GM18951 (cell line): ENCODE measurements around the gene PHKG1.
"Not testable (repeated sequence)": the region's sequence is repeated elsewhere in the genome, so short reads cannot be mapped to it uniquely, and the experiment has no call there.

Source experiments
- POLR2A ChIP-seq: IDR thresholded peaks from 4 replicates; pipeline ENCODE4 v1.6.1; 2011; ENCODE audit warnings: mild to moderate bottlenecking; ENCODE audit not compliant: insufficient read length, insufficient read depth; ENCODE audit errors: extremely low read depth
- in situ Hi-C: fragments of 300-500 bp; cut with MboI; formaldehyde crosslinking; loops from one replicate; pipeline ENCODE4 v1.12.0; 2022; ENCODE audit warnings: low sequenced_read_pairs, mixed read lengths, inconsistent platforms; ENCODE audit not compliant: unreplicated experiment

Gene PHKG1

DNA sequence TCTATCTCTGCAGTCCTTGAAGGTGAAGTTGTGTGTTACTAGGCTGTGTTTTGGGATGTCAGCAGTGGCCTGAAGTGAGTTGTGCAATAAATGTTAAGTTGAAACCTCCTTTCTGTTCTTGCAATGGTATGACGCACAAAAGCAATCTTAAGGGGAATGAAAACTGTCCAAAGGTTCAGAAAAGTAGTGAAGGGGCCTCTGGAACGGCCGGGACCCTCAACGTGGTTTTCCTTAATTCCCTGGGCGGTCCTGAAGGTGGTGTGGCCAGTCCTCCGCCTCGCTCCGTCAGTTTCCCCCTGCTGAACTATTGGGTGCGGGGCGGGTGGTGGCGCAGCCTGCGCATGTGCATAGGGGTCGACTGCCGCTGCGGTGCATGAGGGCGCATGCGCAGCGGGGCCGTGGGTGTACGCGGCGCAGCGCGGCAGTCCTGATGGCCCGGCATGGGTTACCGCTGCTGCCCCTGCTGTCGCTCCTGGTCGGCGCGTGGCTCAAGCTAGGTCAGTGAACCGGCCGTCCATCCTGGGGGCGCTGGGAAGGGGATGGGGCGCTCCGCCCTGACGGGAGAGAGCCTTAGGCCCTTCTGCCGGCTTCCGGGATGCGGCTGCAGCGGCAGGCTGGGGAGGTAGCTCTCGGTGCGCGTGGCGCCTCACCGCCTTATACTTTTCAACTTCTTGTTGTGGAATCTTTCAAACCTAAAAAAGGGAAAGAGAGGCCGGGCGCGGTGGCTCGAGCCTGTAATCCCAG lies 28.7 kb downstream of the PHKG1 start, which contains the start of gene SUMF2:
SUMF2 (plus strand) TSS at position 405 of the 744 bp plus-strand sequence; CDS start at position 431, 26 bp downstream.
- TF ChIP-seq POLR2A: peak; percentile 97
- in situ Hi-C loops: no loop called here

DNA sequence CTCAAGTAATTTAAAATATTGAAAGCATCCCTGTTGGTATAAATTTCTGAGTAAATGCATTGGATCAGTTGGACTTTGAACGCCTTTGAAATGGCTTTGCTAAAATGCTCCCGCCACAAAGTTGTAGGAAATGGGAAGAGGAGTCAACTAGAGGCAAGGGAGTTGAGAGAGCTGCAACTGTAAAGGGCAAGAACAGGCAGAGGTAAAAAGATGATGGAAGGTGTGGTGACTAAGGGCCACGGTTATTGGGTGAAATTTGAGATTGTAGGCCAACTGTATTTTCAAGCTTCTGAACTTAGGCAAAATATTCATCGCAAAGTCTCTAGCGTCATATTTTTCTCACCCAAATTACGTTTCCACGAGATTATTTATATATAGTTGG lies 29.3 kb downstream of the PHKG1 start:
- no peak for TF ChIP-seq POLR2A
- in situ Hi-C loops: no loop called here

DNA sequence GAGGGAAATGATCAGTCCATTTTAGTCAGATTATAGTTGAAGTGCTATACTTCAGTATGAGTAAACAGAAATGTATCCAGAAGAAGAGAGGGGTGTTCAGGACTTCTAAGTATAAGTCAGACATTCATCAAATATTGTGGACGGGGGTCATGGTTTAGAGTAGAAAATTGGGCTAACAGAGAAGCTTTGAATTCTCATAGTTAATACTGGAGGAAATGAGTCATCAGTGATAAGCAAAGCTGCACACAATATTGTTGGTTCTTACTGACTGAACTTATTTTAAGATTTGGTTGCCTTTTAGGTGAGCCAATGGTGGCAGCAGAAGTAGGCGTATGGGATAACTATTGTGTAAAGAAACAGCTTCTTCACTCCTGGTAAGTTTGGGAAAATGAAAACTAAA lies 30.4 kb downstream of the PHKG1 start:
- TF ChIP-seq POLR2A: no peak
- in situ Hi-C loops: no loop called here

DNA sequence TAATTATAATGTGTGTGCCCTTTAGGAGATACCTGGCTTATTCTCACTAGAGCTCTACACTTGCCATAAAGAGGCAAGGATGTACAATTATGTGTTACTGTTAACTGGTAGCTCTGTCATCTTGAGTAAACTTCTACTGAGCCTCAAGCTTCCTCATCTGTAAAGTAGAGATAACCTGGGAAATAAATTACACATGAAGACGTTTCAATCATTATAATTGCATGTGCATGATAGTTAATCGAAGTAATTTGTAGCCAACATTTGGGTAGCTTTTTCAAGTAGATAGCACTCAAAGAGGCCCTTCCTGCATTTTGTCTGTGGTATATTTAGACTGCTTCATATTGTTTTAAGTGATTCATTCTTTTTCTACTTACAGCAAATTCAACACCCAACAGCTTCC lies 38.8 kb downstream of the PHKG1 start:
- no peak for TF ChIP-seq POLR2A
- in situ Hi-C loops: no loop called here

DNA sequence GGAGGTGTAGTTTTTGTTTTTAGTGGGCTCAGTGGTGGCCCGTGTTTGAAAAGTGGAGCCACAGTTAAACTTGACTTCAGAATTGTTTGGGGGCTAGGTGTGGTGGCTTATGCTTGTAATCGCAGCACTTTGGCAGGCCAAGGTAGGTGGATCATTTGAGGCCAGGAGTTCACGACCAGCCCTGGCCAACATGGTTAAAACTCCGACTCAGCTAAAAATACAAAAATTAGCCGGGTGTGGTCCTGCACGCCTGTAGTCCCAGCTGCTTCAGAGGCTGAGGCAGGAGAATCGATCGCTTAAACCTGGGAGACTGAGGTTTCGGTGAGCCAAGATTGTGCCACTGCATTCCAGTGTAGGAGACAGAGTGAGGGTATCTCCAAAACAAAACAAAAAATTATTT lies 39.4 kb downstream of the PHKG1 start:
- no peak for TF ChIP-seq POLR2A

DNA sequence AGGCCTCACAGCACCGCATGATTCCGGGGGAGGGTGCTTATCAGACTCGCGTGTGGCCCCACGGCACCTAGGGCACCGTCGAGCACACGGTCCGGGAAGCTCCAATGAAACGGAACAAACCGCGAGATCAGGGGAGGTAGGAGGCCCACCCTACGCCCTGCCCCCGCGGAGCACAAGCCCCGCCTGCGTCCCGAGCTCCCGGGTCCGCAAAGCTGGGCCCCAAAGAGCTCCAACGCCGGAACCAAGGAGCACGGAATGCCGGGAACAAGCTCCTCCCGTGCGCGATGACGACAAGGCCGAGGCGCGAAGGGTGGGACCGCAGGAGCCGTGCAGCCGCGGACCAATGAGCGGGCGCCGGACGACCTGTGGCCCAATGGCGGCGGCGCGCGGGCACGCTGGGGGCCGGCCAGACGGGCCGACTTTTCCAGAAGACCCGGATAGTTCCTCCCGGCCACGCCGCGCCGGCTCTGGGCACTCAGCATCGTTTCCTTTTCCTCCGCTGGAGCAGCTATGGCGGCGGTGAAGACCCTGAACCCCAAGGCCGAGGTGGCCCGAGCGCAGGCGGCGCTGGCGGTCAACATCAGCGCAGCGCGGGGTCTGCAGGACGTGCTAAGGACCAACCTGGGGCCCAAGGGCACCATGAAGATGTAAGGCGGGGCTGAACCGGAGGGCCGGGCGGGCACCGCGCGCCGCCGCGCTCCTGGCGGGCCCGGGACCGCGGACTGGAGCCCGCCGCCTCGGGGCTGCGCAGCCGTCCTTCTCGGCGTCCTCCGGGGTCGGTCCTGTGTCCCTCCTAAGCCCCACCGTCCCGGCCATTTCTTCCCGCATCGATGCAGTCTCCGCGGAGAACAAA lies 41.2 kb downstream of the PHKG1 start, which contains the start of the genes CCT6A and PSPH:
CCT6A (plus strand) TSS at position 427 of the 853 bp plus-strand sequence; CDS start at position 511, 84 bp downstream.
PSPH (minus strand) TSS at position 106 of the 853 bp plus-strand sequence. CDS start 30,232 bp downstream, outside the sequence.
- TF ChIP-seq POLR2A: peak; percentile 95
- in situ Hi-C loops: no loop called here

More for the DNA sequence above, 39.4 kb downstream of the PHKG1 start:
- in situ Hi-C loops: no loop called here

DNA sequence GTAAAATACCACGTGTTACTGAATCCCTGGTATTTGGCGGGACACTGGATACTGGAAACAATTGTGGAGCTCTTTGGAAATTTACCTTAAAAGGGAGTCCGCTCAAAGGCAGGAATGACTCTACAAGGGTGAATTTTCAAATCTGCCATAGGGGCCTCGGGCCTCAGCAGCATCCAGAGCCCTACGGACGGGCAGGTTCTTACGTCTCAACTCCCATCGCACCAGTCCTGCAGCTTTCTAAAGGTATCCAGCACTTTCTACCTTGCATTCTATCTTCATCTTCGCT lies 41.8 kb downstream of the PHKG1 start:
- TF ChIP-seq POLR2A: no peak
- in situ Hi-C loops: no loop called here

DNA sequence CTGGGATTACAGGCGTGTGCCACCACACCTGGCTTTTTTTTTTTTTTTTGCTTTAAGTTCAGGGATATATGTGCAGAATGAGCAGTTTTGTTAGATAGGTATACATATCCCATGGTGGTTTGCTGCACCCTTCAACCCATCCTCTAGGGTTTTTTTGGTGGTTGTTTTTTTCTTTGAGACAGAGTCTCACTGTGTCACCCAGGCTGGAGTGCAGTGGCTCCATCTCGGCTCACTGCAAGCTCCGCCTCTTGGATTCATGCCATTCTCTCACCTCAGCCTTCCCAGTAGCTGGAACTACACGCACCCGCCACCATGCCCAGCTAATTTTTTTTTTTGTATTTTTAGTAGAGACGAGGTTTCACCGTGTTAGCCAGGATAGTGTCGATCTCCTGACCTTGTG lies 44.0 kb downstream of the PHKG1 start:
- in situ Hi-C loops: not testable (repeated sequence)

DNA sequence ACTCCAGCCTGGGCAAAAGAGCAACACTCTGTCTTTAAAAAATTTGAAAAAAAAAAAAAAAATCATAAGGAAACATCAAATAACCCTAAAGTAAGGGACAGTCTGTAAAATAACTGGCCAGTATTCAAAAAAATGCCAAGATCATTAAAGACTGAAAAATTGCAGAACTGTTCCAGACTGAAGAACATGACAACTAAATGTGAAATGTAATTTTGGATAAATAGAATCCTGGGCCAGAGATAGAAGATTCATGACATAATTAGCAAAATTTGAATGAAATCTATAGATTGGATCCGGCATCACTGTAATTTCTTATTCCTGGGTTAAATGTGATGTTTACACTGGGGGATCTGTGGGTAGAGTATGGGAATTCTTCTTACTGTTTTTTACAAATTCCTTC lies 44.5 kb downstream of the PHKG1 start:
- TF ChIP-seq POLR2A: no peak
- in situ Hi-C loops: no loop called here

DNA sequence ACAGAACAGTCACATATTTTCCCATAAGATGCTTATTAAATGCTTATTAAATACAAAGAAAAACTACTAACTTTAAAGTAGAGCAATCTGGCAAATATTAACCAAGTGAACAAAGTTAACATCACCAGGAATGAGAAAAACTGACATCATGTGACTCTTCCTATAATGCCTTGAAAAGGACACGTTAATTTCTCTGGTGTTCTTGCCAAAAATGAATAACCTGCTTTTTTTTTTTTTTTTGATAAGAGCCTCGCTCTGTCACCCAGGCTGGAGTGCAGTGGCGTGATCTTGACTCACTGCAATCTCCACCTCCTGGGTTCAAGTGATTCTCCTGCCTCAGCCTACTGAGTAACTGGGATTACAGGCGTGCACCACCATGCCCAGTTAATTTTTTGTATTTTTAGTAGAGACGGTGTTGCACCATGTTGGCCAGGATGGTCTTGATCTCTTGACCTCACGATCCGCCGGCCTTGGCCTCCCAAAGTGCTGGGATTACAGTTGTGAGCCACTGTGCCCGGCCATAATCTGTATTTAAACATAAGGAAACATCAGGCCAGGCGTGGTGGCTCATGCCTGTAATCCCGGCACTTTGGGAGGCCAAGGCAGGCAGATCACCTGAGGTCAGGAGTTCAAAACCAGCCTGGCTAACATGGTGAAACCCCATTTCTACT lies 45.2 kb downstream of the PHKG1 start:
- in situ Hi-C loops: not testable (repeated sequence)

DNA sequence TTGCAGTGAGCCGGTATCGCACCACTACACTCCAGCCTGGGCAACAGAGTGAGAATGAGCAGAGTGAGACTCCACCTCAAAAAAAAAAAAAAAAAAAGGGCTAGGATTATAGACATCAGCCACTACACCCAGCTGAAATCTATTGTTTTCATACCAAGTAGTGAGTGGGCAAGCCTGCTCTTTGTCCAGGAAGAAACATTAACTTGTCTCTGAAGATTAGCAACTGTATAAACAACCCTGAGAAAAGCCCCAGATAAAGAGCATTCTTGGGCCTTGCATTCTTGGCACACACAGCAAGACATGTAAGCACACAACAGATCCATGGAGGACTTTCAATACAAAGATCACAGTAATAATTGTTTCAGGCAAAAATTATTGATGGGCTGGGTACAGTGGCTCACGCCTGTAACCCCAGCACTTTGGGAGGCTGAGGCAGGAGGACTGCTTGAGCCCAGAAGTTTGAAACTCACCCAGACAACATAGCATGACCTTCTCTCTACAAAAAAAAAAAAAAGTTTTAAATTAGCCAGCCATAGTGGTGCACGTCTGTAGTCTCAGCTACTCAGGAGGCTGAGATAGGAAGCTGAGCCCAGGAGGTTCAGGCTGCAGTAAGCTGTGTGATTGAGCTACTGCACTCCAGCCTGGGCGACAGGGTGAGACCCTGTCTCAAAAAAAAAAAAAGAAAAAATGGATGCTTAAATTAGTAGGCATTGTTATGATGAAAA lies 45.9 kb downstream of the PHKG1 start:
- no peak for TF ChIP-seq POLR2A
- in situ Hi-C loops: no loop called here

DNA sequence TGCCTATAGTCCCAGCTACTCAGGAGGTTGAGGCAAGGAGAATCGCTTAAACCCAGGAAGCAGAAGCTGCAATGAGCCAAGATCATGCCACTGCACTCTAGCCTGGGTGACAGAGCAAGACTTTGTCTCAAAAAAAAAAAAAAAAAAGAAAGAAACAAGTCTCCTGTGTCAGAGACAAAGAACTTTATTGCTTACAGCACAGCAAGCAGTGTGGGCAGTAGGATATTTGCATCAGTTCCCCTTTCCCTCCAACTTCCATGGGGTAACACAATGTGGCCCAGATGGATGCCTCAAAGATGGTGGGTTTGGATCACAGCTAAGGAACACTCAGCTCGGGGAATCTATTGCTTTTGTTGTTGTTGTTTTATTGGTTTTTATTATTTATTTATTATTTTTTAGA lies 47.0 kb downstream of the PHKG1 start:
- in situ Hi-C loops: not testable (repeated sequence)

DNA sequence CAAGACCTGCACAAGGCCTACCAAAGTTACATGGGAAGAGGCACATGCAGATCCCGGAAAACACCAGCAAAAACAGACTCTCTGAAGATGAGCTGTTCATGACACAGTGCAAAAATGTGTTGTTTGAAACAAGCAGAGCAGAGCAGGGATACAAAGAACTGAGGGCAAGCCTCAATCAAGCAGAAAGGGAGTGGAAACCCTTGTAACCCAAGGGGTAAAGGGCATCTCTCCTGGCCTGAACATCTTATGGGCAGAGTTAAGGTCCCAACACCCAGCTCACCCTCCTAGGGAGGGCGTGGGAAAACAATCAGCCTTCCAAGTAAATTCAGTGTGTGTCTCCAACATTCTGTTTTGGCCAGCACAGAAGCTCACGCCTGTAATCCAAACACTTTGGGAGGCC lies 52.0 kb downstream of the PHKG1 start:
- in situ Hi-C loops: no loop called here
- TF ChIP-seq POLR2A: no peak
